Measurements from ENCODE around the gene LKAAEAR1. TPM values are rescaled to one million over a fixed set of nuclear protein-coding genes. Genes with fewer than 3 reads are reported as not detected.

The LKAAEAR1 gene
- total and polyA plus RNA-seq, 2 of the 13 experiments (the other 11 are each of a cell fraction or from before 2014, with no cell fraction given): not detected

DNA sequence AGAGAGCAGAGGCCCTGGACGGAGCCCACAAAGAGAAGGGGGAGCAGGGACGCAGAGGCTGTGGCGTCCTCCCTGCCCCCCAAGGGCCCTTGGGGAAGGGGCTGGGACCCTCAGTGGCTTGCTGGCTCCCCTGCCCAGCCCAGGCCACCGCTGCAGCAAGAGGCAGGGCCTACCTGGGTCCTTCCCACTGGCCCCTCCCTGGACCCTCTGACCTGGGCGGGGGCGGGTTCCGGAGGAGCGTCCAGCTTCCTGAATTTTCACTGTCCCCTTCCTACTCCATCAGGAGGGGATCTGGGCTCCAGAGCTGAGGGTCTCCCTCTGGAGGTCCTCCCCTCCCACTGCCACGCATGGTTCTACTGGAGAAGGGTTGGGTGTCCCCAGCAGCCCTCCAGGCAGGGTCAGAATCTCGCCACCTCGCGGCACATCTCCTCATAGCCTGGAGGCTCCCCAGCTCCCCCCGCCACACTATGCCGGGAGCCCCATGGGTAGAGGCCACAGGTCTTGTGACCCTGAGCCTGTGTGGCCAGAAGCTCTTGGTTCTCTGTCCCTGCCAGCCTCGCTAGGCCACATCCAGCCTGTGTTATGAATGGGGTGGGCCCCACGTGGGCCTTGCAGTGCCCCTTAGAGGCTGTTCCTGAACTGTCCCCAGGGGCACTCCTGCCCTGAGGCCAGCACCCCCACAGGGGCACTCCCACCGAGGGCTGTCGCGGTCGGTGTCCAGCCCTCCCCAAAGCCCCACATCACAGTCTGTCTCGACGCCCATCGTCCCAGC, 33.8 kb downstream of the LKAAEAR1 start (continued):
- TF ChIP-seq, protein P1, sequence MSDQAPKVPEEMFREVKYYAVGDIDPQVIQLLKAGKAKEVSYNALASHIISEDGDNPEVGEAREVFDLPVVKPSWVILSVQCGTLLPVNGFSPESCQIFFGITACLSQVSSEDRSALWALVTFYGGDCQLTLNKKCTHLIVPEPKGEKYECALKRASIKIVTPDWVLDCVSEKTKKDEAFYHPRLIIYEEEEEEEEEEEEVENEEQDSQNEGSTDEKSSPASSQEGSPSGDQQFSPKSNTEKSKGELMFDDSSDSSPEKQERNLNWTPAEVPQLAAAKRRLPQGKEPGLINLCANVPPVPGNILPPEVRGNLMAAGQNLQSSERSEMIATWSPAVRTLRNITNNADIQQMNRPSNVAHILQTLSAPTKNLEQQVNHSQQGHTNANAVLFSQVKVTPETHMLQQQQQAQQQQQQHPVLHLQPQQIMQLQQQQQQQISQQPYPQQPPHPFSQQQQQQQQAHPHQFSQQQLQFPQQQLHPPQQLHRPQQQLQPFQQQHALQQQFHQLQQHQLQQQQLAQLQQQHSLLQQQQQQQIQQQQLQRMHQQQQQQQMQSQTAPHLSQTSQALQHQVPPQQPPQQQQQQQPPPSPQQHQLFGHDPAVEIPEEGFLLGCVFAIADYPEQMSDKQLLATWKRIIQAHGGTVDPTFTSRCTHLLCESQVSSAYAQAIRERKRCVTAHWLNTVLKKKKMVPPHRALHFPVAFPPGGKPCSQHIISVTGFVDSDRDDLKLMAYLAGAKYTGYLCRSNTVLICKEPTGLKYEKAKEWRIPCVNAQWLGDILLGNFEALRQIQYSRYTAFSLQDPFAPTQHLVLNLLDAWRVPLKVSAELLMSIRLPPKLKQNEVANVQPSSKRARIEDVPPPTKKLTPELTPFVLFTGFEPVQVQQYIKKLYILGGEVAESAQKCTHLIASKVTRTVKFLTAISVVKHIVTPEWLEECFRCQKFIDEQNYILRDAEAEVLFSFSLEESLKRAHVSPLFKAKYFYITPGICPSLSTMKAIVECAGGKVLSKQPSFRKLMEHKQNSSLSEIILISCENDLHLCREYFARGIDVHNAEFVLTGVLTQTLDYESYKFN (CRISPR knock-in tag; conservative IDR thresholded peaks at IDR 0.05): peak; percentile 32; the same call in 1 of the 2 replicates
- TF ChIP-seq ZBTB20 (CRISPR knock-in tag; IDR thresholded peaks at IDR 0.05; ENCODE audit: borderline replicate concordance, low read depth) (peak; percentile 68; the same call in 1 of the 2 replicates), GATA4 (IDR thresholded peaks at IDR 0.05; ENCODE audit: borderline replicate concordance, low read depth) (no peak; the same call in 1 of the 2 replicates), ZNF329 (CRISPR knock-in tag; IDR thresholded peaks at IDR 0.05; ENCODE audit: low read depth) (no peak), ZNF20 (CRISPR knock-in tag; IDR thresholded peaks at IDR 0.05) (0 out of 2 replicates have a peak, but pooled peaks have one; percentile 12), ZNF432 (CRISPR knock-in tag; IDR thresholded peaks at IDR 0.05; ENCODE audit: borderline replicate concordance) (no peak), HIVEP1 (CRISPR knock-in tag; IDR thresholded peaks at IDR 0.05) (no peak), CHD4 (IDR thresholded peaks at IDR 0.05; ENCODE audit: borderline replicate concordance, low read length) (no peak), NFKBIZ (CRISPR knock-in tag; IDR thresholded peaks at IDR 0.05) (peak; percentile 10; the same call in 1 of the 2 replicates), ZNF746 (CRISPR knock-in tag; IDR thresholded peaks at IDR 0.05) (no peak; the same call in 1 of the 2 replicates), HOMEZ (CRISPR knock-in tag; IDR thresholded peaks at IDR 0.05; ENCODE audit: low read depth) (no peak), ZNF569 (CRISPR knock-in tag; IDR thresholded peaks at IDR 0.05; ENCODE audit: borderline replicate concordance) (no peak), ZNF614 (CRISPR knock-in tag; IDR thresholded peaks at IDR 0.05; ENCODE audit: borderline replicate concordance) (no peak; the same call in 1 of the 2 replicates)
- TF ChIP-seq, protein P2, sequence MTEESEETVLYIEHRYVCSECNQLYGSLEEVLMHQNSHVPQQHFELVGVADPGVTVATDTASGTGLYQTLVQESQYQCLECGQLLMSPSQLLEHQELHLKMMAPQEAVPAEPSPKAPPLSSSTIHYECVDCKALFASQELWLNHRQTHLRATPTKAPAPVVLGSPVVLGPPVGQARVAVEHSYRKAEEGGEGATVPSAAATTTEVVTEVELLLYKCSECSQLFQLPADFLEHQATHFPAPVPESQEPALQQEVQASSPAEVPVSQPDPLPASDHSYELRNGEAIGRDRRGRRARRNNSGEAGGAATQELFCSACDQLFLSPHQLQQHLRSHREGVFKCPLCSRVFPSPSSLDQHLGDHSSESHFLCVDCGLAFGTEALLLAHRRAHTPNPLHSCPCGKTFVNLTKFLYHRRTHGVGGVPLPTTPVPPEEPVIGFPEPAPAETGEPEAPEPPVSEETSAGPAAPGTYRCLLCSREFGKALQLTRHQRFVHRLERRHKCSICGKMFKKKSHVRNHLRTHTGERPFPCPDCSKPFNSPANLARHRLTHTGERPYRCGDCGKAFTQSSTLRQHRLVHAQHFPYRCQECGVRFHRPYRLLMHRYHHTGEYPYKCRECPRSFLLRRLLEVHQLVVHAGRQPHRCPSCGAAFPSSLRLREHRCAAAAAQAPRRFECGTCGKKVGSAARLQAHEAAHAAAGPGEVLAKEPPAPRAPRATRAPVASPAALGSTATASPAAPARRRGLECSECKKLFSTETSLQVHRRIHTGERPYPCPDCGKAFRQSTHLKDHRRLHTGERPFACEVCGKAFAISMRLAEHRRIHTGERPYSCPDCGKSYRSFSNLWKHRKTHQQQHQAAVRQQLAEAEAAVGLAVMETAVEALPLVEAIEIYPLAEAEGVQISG (CRISPR knock-in tag; IDR thresholded peaks at IDR 0.05): peak; percentile 63; the same call in 1 of the 2 replicates
- TF ChIP-seq, protein P3, sequence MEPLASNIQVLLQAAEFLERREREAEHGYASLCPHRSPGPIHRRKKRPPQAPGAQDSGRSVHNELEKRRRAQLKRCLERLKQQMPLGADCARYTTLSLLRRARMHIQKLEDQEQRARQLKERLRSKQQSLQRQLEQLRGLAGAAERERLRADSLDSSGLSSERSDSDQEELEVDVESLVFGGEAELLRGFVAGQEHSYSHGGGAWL (CRISPR knock-in tag; IDR thresholded peaks at IDR 0.05): 0 out of 2 replicates have a peak, but pooled peaks have one; percentile 5

All from HepG2 (cell line).